Dermis blood vessel endothelial cell (primary cell): Measurements from ENCODE around the gene LENG1. TPM values are rescaled to one million over a fixed set of nuclear protein-coding genes. Genes with fewer than 3 reads are reported as not detected.
"Not testable (repeated sequence)": the region's sequence is repeated elsewhere in the genome, so short reads cannot be mapped to it uniquely, and the experiment has no call there.

Source experiments
- DNase-seq: peaks from one replicate; pipeline ENCODE4 v3.0.0; 2010
- total RNA-seq: library from RNA; depleted of rRNA; stranded (reverse); fragments of >200 nt; gene quantifications from 2 replicates; pipeline ENCODE4 v1.2.3, GENCODE V29; 2014

The LENG1 gene
- total RNA-seq, 1 donor from 2014 or later, result 7.8 TPM

DNA sequence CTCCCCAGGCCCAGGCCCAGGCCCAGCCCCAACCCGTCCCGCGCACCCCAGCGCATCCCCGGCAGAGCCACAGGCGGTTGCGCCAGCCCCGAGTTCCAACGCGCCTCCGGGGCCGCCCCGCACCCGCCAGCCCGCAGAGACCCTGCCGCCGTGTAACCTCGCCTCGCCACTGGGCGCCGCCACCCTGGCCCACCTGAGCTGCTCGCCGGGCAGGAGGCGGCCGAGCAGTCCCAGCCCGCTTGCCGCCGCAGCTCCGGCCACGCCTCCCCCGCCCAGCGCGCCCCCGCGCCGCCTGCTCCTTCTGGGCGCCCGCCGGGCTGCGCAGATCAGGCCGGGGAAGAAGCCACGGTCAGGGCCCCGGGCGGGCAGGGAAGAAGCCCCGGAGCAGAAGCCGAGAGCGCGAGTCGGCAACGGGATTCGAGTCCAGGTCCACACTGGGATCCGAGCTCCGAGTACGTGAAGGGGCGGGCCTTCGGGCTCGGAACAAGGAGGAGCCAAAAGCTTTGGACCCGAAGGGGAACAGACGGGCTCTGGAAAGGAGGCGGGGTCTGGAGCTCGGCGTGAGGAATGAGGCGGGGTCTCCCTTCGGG lies 29.7 kb upstream of the LENG1 start, which contains the start of gene MBOAT7:
MBOAT7 (minus strand) TSS at position 436 of the 590 bp plus-strand sequence. CDS start 1,072 bp downstream, outside the sequence.
- no peak for DNase-seq

DNA sequence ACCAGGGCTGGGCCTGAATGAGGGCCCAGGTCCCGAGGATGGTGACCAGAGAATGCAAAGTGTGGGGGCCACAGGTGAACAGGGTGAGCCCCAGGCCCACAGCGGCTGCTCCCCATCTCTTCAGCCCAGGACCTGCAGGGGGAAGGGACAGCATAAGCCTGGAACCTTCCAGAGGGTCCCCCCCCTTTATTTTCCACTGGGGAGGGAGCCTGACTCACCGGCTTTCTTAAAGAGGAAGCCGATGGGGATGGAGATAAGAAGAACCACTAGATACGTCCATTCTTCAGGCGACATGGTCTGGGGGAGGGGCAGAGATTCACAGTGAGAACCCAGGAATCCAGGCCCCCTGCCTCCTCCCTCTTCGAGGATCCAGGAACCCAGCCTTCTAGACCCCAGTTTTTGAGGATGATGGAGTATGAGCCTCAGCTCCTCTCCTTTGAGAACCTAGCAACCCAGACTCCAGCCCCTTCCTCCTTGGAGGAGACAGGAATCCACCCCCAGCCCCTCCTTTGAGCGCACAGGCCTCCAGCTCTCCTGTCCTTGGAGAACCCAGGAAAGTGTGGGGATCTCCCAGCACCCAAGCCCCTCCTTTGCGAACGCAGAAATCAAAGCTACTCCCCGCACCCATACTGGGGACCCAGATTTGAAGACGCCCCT lies 28.8 kb upstream of the LENG1 start:
- peak; percentile 91 for DNase-seq

DNA sequence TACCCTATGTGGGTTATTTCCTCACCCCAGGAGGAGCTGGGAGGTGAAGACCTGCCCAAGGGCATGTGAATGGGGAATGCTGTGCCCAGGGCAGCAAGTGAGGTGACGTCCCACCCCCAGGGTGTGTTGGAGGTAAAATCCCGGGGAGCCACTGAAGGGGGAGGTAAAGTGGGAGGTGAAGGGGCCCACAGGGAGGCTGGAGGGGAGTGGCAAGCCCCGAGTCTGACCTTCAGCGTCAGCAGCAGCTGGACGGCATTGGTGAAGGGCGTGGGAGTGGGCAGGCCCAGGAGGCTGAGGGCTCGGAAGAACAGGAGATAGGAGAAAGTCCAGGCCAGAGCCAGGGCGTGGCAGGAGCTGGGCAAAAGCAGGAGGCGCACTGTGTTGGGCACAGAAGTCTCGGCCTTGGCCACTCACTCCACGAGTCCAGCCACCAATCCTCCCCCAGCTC lies 27.4 kb upstream of the LENG1 start:
- DNase-seq, result no peak

DNA sequence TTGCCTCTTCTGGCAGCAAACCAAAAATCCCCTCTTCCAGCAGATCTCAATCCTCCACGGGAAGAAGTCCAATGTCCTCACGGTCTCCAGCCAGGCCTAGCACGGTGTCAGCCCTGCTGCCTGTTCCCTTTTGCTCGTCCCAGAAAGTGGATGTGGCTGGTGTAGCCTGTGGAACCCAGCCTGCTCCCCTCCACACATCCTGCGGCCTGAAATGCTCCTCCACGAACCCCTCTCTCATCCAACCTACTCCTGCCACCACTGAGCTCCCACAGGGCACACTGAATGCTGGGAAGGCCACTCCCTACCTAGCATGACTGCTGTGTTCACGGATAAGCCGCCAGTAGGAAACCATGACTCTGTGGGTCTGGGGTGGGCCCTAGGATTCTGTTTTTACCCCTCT lies 26.8 kb upstream of the LENG1 start:
- no peak for DNase-seq

DNA sequence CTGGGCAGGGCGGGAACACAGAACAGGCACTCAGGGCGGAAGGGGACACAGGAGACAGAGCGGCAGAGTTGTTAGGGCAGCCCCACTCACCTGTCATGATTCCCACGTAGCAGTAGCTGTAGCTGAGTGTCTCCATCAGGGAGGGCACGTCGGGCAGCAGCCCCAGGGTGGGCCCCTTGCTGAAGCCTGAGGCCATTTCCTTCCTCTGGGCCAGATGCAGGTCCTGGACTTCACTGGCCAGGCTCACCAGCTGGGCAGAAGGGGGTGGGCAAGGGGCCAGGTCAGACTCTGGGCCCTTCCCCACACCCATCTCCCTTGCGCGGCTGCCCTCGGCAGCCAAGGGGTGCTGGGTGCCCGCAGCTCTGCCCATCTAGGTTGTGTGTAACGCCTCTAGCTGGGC lies 23.9 kb upstream of the LENG1 start:
- peak; percentile 54 for DNase-seq

DNA sequence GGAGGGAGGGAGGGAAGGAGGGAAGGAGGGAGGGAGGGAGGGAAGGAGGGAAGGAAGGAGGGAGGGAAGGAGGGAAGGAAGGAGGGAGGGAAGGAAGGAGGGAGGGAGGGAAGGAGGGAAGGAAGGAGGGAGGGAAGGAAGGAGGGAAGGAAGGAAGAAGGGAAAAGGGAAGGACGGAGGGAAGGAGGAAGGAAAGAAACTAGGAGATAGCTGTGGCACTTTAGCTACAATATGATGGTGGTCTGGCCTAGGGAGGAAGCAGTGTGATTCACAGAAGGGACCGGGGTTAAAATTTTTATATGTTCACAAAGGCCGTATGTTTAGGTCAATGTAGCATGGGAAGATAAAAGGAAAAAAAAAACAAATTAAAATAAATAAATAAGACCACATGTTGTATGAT lies 22.4 kb upstream of the LENG1 start:
- not testable (repeated sequence) for DNase-seq

DNA sequence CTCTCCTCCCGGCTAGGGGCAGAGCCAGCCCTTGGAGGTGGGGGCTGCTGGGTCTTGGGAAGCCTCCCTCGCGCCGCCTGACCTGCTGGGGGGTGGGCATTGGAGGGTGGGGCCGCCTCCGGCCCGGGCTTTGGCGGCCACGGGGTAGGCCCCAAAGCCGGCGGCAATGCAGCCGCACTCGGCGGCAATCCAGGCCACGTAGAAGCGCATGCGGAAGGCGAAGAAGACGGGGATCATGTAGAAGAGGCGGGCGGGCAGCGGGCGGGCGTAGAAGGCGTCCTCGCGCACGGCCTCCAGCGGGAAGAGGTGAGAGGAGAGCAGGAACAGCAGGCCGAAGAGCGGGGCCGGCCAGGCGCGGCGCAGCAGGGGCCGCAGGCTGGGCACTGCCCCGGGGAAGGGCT lies 21.2 kb upstream of the LENG1 start:
- no peak for DNase-seq

DNA sequence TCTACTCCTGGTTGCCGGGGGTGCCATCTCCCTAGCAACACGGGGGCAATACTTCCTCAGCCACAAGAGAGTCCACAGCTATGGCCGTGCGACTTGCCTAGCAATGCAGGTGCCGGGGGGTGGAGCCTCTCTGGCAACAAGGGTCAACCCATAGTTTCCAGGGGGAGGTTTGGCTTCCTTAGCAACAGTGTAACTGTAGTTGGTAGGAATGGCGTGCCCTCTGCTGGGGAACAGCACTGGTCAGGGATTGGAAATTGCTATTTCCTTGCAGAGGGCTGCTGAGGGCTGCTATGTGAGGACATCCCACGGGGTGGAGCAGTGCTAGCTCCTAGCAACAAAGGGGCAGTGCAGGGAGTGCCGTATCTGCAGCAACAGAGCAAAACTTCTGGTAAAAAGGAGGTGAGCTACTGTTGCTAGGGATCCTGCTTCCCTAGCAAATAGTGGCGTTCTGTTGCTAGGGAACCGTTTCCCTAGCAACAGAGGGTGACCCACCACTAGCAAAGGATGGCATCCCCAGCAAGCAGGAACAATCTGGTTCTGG lies 20.5 kb upstream of the LENG1 start:
- peak; percentile 87 for DNase-seq

DNA sequence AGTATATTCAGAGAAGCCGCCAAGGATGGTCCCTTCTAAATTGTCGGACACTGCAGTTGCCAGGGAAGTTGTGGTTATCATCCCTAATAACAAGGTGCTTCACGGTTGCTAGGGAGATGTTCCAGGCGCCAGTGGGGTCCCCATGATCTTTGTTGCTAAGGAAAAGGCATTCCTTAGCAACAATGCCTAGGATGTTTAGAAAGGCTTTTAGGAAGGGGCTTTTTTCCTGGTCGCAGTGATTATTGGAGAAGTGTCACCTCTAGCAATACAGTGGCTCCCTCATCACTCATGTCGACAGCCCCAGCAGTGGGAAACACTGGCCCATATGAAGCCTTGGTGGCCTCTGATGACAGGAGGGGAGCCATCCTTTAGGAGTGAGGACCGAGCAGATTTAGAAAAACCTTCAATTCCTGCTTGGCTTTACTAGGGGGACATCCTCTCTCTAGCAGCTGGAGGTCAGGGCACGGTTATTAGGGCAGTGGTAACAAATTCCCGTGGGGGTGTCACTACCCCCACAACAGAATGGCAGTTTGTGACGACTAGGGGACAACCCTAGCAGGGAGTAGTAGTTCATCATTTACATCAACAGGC lies 19.8 kb upstream of the LENG1 start:
- DNase-seq, result no peak

DNA sequence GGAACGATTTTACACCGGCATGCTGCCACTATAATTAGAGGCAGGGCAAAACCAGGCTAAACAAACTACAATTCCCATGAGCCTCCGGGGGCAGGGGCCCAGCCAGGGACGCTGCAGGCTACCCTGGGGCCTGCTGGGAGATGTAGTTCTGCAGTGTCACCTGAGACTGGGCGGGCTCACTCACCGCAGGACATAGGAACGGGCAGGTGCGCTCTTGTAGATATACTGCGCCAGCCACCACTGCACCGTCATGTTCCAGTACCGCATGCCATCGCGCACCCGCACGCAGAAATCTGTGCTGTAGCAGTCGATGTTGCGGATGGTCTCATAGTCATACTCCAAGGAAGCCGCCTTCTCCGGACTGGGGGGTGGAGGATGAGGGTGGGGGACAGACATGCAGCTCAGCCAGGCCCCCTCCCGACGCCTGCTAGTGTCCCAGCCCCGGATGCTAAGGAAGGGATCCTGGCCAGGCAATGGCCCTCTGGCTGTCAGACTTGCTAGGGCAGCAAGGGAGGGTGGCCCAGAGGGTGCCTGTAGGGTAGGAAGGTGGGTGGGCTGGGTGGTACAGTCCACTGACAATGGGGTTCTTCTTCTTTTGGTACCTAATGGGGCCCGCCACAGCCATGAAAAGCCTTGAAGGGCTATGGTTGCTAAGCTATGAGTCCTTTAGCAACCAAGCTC lies 19.2 kb upstream of the LENG1 start:
- no peak for DNase-seq

DNA sequence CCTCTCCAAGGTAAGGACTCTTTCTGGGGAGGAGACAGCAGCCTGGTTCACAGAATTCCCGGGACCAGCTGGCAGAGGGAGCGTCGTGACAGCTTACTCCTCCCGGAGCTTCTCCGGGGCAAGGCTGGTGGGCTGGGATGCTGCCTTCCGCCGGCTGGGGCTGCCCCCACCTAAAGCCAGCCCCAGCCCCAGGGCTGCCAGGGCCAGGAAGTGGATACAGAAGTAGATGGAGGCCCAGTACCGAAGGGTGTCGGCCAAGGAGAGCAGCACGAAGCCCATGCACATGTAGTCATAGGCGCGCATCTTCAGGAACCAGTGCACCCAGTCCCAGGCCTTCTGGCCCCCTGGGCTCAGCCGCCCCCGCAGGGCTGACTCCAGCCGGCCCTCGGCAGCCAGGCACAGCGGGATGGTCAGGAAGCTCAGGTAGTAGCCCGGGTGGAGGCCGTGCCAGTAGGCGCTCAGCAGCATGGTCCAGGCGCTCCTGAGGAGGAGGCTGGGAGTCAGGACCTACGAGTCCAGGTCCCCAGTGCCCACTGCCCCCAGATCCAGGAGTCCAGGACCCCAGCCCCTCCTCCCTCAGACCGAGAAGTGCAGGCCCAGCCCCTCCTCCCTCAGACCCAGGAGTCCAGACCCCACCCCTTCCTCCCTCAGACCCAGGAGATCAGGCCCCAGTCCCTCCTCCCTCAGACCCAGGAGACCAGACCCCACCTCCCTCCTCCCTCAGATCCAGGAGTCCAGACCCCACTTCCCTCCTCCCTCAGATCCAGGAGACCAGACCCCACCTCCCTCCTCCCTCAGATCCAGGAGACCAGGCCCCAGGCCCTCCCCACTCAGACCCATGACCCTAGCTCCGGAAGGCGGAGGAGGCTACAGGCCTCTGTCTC lies 14.7 kb upstream of the LENG1 start:
- DNase-seq, result no peak

DNA sequence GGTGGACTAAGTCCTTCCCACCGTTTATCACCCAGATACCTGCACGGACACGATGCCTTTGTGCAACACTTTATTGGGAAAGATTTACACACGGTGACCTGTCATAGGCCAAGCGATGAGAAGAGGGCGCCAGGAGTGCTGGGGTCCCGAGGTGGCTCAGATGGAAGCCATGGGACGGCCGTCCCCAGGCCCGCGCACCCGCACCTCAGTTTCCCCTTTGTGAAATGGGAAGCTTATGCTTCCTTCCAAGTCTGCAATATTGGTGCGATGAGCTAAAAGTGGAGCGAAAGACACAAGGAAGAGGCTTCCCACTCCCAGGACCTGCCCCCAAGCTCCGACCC lies 13.8 kb upstream of the LENG1 start:
- no peak for DNase-seq

DNA sequence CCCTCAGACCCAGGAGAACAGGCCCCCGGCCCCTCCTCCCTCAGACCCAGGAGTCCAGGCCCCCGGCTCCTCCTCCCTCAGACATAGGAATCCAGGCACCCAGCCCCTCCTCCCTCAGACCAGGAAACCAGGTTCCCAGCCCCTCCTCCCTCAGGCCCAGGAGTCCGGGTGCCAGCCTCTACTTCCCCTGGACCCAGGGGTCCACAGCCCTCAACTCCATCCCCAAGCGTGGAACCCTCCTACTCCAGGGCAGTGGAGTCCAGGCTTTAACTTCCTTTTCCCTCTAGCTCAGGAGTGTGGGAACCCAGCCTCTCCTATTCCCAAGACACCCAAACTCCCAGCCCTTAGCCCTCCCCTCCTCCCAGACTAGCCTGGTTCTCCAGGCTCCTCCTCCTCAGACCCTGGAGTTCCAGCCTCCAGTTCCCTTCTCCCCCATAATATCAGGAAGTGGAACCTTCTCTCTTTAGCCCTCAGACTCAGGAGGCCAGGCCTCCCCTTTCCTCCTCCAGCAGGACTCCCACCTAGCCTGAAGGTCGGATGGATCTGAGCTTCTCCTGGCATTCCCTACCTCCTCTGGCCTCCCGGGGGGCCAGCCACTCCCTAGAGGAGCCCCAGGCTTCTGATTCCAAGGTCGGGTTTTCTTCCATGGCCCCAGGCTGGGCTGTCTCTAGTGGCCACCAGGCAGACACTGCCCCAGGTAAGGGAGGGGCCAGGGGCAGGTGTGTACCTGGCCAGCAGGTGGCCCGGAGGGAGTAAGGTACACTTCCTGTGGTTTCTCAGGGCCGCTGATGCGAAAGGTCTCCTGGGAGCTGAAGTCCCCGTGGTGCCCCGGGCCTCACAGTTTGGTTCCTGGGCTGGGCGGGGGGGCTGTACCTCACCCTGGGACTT lies 13.2 kb upstream of the LENG1 start, which contains the start of gene TMC4:
TMC4 (minus strand) TSS at position 690 of the 888 bp plus-strand sequence; CDS start at position 647, 43 bp downstream.
- DNase-seq, result no peak

DNA sequence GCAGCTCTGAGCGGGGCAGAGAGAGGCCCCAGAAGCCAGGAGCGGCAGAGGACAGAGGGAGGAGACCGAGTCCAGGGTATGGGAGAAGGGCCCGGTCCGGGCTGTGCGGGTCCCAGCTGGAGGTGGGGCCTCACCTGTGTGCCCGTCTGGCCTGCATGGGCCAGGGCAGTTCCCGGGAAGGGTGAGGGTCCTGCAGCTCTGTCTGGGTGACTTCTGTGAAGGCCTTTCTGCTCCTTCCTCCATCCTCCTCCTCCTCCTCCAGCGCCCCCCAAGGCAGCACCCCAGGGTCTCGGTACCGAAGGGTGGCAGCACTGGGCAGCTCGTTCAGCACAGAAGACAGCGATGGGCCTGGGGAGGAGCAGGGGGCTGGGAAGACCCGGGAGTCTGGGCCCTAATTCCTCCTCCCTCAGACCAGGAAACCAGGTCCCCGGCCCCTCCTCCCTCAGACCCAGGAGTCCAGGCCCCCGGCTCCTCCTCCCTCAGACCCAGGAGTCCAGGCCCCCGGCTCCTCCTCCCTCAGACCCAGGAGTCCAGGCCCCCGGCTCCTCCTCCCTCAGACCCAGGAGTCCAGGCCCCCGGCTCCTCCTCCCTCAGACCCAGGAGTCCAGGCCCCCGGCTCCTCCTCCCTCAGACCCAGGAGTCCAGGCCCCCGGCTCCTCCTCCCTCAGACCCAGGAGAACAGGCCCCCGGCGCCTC lies 12.4 kb upstream of the LENG1 start:
- DNase-seq, result not testable (repeated sequence)

DNA sequence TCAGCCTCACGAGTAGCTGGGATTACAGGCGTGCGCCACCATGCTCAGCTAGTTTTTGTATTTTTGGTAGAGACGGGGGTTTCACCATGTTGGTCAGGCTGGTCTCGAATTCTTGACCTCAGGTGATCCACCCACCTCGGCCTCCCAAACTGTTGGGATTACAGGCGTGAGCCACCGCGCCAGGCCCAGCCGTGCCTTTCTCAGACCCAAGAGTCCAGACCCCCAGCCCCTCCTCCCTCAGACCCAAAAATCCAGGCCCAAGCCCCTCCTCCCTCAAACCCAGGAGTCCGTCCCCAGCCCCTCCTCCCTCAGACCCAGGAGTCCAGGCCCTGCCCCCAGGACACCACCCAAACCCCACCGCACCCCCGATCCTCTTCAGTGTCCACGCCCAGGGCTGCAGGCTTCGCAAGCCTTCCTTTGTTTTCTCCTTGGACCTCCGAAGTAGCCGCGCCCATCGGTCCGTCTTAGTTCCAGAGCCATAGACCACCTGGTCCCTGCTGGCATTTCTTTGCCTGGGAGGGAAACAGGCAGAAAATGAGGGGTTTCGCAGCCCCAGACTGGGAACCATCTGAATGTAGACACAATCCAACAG lies 9.7 kb upstream of the LENG1 start:
- no peak for DNase-seq

DNA sequence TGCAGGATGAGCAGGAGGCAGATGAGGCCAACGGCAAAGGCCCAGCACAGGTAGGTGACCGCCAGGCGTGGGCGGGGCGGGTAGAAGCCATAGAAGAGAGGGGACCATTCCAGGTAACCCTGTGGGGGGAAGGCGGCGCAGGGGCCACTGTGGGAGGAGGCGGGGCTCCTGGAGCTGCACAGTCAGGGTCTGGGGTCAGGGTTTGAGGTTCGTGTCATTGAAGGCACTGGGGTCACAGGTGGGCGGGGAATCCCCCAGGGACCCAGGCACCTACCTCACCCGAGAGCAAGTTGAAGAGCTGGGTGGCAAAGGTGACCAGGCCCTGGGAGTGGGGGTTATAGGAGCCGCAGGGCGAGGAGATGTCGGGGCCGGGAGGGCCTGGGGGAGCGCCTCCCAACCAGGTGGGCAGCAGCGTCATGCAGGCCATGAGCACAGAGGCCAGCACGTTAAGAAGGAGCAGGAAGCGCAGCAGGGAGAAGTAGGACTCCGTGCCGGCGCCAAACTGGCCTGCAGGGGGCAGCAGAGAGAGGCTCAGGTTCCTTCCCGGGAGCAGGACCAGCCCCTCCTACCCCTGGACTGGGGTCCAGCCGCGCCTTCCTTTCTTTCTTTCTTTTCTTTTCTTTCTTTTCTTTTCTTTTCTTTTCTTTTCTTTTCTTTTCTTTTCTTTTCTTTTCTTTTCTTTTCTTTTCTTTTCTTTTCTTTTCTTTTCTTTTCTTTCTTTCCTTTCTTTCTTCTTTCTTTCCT lies 8.8 kb upstream of the LENG1 start:
- DNase-seq, result peak; percentile 92

DNA sequence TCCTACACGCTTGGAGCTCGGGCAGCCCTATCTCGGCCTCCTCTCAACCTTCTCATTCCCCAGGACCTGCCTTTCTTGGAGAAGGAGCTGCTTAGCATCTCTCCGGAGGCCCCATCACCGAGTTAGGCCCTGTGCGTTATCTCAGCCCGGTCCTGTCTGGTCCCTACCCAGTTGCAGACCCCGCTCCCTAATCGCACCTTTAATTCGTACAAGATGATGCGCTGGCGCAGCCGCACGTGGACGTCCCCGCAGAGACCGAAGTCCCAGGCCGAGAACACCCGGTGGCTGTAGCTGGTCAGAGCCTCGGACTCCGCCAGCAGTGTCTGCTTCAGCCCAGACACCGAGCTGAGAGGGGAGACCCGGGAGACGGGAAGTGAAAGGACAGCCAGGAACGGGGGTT lies 5.7 kb upstream of the LENG1 start:
- no peak for DNase-seq

DNA sequence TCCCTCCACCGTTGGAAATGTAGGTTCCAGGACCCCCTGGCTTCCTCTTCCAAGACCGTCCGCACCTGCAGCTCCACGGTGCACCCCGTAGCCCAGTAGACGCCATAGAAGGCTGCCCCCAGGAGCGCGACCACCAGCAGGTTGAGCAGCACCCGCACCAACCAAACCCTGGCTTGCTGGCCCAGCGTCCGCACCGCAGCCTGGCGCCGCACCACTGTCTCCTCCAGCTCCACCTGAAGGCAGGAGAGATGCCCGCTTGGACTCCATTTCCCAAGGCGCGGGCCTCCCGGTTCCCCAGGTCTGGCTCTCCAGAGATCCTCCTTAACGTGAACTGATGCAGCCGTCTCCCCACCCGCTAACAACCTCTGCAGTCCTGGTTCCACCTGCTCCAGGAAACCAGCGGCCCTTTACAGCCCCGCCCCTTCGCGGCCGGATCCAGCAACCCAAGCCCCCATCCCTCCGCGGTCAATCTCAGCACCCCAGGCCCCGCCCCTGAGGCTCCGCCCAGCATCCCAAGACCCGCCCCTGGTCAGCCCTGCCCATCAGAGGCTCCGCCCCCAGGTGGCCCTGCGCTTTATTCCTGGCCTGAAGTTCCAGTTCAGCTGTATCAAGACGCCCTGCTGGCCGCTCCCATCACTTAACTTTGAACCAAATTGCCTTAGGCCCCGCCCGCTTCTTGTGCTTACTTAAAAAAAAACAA lies 5.0 kb upstream of the LENG1 start:
- peak; percentile 81 for DNase-seq

DNA sequence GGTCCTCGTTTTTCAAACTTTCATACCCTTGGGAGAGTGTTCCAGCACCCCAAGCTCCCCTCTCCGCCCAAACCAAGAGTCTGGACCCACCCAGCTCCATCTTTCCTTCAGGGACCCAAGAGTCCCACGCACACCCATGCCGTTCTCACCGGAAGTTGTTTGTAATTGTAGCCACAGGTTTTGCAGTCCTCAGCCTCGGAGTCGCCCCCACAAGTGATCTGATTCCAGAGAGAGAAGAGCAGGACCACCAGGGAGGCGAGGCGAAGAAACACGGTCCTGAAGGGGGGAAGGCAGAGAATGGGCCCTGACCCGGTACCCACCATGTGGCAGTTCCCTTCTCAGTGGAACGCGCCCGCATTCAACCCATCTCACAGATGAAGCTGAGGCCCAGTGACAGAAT lies 3.4 kb upstream of the LENG1 start:
- DNase-seq, result no peak
